IMR-90 (cell line): Measurements from ENCODE around the gene CPNE6. TPM values are rescaled to one million over a fixed set of nuclear protein-coding genes. Genes with fewer than 3 reads are reported as not detected.

ENCODE experiments used
- ATAC-seq: fragments of 200-7000 bp; cut with Tn5 transposase; 2 replicates; pipeline ENCODE4 v1.9.1; 2020; ENCODE audit warnings: low read depth, mild to moderate bottlenecking, moderate library complexity
- BruUV-seq: library from RNA; stranded (reverse); fragments of 400-500 nt; replicated peaks from 2 replicates; lab custom pipeline; 2021; lab: Mats Ljungman, UMichigan
- CTCF ChIA-PET: fragments of 300-600 bp; formaldehyde crosslinking; extraction: SDS; loops from one replicate; lab custom pipeline; 2021; ENCODE audit warnings: antibody characterized with exemption; lab: Yijun Ruan, JAX
- POLR2A ChIA-PET: fragments of 300-600 bp; sonication (Branson Sonifier 250); formaldehyde crosslinking; loops from one replicate; lab custom pipeline; 2022; ENCODE audit warnings: antibody characterized with exemption; ENCODE audit not compliant: unreplicated experiment; lab: Charles Lee
- DNase-seq: peaks from one replicate; pipeline ENCODE4 v3.0.0; 2013
- H2AFZ ChIP-seq: replicated peaks from 2 replicates; pipeline ENCODE3; 2013; ENCODE audit warnings: low read length, mild to moderate bottlenecking; ENCODE audit not compliant: poor library complexity
- H2AK5ac ChIP-seq: 2 replicates; pipeline ENCODE4 v1.6.1; 2013; ENCODE audit warnings: low read depth, low read length, inconsistent platforms
- H2AK9ac ChIP-seq: replicated peaks from 2 replicates; pipeline ENCODE3; 2013; ENCODE audit warnings: mild to moderate bottlenecking, low read depth, low read length, moderate library complexity; ENCODE audit not compliant: poor library complexity
- H2BK120ac ChIP-seq: 2 replicates; pipeline ENCODE4 v1.6.1; 2013; ENCODE audit warnings: low read depth, low read length, inconsistent platforms
- H2BK15ac ChIP-seq: 3 replicates; pipeline ENCODE4 v1.6.1; 2013; ENCODE audit warnings: low read depth, low read length, inconsistent platforms
- H2BK20ac ChIP-seq: 2 replicates; pipeline ENCODE4 v1.6.1; 2013; ENCODE audit warnings: low read depth, mild to moderate bottlenecking, inconsistent platforms, low read length, moderate library complexity
- H2BK5ac ChIP-seq: 2 replicates; pipeline ENCODE4 v1.6.1; 2013; ENCODE audit warnings: mild to moderate bottlenecking, low read depth, low read length, inconsistent platforms; ENCODE audit not compliant: poor library complexity, severe bottlenecking
- H3K14ac ChIP-seq: replicated peaks from 2 replicates; pipeline ENCODE4 v1.6.1; 2013; ENCODE audit warnings: low read depth, low read length, inconsistent platforms
- H3K18ac ChIP-seq: 2 replicates; pipeline ENCODE4 v1.6.1; 2013; ENCODE audit warnings: low read depth, low read length, control low read depth
- H3K23ac ChIP-seq: 2 replicates; pipeline ENCODE4 v1.6.1; 2013; ENCODE audit warnings: low read depth, low read length, inconsistent platforms
- H3K27ac ChIP-seq: 2 replicates; pipeline ENCODE4 v1.5.1; 2013; ENCODE audit warnings: mild to moderate bottlenecking, control low read depth, low read length; ENCODE audit not compliant: insufficient read depth
- H3K27me3 ChIP-seq: 2 replicates; pipeline ENCODE4 v1.6.1; 2013; ENCODE audit warnings: low read length; ENCODE audit not compliant: control insufficient read depth, insufficient read depth
- H3K36me3 ChIP-seq: 2 replicates; pipeline ENCODE4 v1.6.1; 2013; ENCODE audit warnings: low read length, mixed read lengths; ENCODE audit not compliant: control insufficient read depth, insufficient read depth
- H3K4ac ChIP-seq: 2 replicates; pipeline ENCODE4 v1.6.1; 2013; ENCODE audit warnings: low read depth, low read length, inconsistent platforms
- H3K4me1 ChIP-seq: 2 replicates; pipeline ENCODE4 v1.6.1; 2013; ENCODE audit warnings: low read length, mixed read lengths; ENCODE audit not compliant: control insufficient read depth, insufficient read depth
- H3K4me2 ChIP-seq: 2 replicates; pipeline ENCODE4 v1.6.1; 2013; ENCODE audit warnings: low read depth, mild to moderate bottlenecking, control low read depth, low read length, moderate library complexity
- H3K4me3 ChIP-seq: 2 replicates; pipeline ENCODE4 v1.5.1; 2013; ENCODE audit warnings: low read depth, mild to moderate bottlenecking, control low read depth, low read length, moderate library complexity; ENCODE audit not compliant: insufficient read depth
- H3K56ac ChIP-seq: 2 replicates; pipeline ENCODE4 v1.6.1; 2013; ENCODE audit warnings: low read length, inconsistent platforms; ENCODE audit not compliant: insufficient read depth; ENCODE audit errors: extremely low read depth
- H3K79me1 ChIP-seq, 2 experiments: 2 replicates each; pipeline ENCODE4 v1.6.1; 2013; ENCODE audit warnings: low read length in 2 of 2, inconsistent platforms in 1 of 2, low read depth in 1 of 2
- H3K9ac ChIP-seq: 2 replicates; pipeline ENCODE4 v1.6.1; 2013; ENCODE audit warnings: low read depth, low read length, control low read depth
- H3K9me1 ChIP-seq: 2 replicates; pipeline ENCODE4 v1.6.1; 2013; ENCODE audit warnings: low read length, inconsistent platforms; ENCODE audit not compliant: insufficient read depth
- H3K9me3 ChIP-seq: 2 replicates; pipeline ENCODE4 v1.6.1; 2013; ENCODE audit warnings: low read length; ENCODE audit not compliant: control insufficient read depth, insufficient read depth
- H4K20me1 ChIP-seq: 2 replicates; pipeline ENCODE4 v1.6.1; 2013; ENCODE audit warnings: low read length, inconsistent platforms; ENCODE audit not compliant: insufficient read depth
- H4K5ac ChIP-seq: 2 replicates; pipeline ENCODE4 v1.6.1; 2013; ENCODE audit warnings: mild to moderate bottlenecking, low read depth, low read length, control low read depth
- H4K8ac ChIP-seq, 2 experiments: 2 replicates each; pipeline ENCODE4 v1.6.1; 2013; ENCODE audit warnings: low read depth in 2 of 2, low read length in 2 of 2, control low read depth in 1 of 2, inconsistent platforms in 1 of 2
- H4K91ac ChIP-seq: 2 replicates; pipeline ENCODE4 v1.6.1; 2013; ENCODE audit warnings: low read depth, low read length, inconsistent platforms; ENCODE audit not compliant: insufficient read depth
- BHLHE40 ChIP-seq: fragments of 150-350 bp; IDR thresholded peaks from 2 replicates; pipeline ENCODE4 v1.6.1; 2016; ENCODE audit warnings: mild to moderate bottlenecking, low read depth, low read length
- CEBPB ChIP-seq: IDR thresholded peaks from 2 replicates; pipeline ENCODE4 v1.6.1; 2012; ENCODE audit warnings: low read depth, low read length, improper control_type of control experiment
- CHD1 ChIP-seq: IDR thresholded peaks from 2 replicates; pipeline ENCODE4 v1.6.1; 2012; ENCODE audit warnings: low read depth, low read length, improper control_type of control experiment
- FOS ChIP-seq: fragments of 150-350 bp; IDR thresholded peaks from 2 replicates; pipeline ENCODE4 v1.6.1; 2016; ENCODE audit warnings: low read depth, low read length
- MAFK ChIP-seq: IDR thresholded peaks from 2 replicates; pipeline ENCODE4 v1.6.1; 2012; ENCODE audit warnings: low read depth, low read length, improper control_type of control experiment
- MAZ ChIP-seq: IDR thresholded peaks from 2 replicates; pipeline ENCODE4 v1.6.1; 2012; ENCODE audit warnings: low read depth, mild to moderate bottlenecking, low read length, improper control_type of control experiment, moderate library complexity, borderline replicate concordance
- MXI1 ChIP-seq: IDR thresholded peaks from 2 replicates; pipeline ENCODE4 v1.6.1; 2012; ENCODE audit warnings: low read depth, mild to moderate bottlenecking, low read length, moderate library complexity, borderline replicate concordance
- NFE2L2 ChIP-seq: fragments of 150-350 bp; IDR thresholded peaks from 2 replicates; pipeline ENCODE4 v1.6.1; 2016; ENCODE audit warnings: low read depth, mild to moderate bottlenecking, low read length
- POLR2A ChIP-seq: IDR thresholded peaks from 2 replicates; pipeline ENCODE4 v1.6.1; 2012; ENCODE audit warnings: mild to moderate bottlenecking, low read depth, low read length
- RAD21 ChIP-seq: IDR thresholded peaks from 2 replicates; pipeline ENCODE4 v1.6.1; 2012; ENCODE audit warnings: low read length, improper control_type of control experiment
- RCOR1 ChIP-seq: IDR thresholded peaks from 2 replicates; pipeline ENCODE4 v1.6.1; 2012; ENCODE audit warnings: mild to moderate bottlenecking, low read length, improper control_type of control experiment; ENCODE audit not compliant: insufficient replicate concordance
- RFX5 ChIP-seq: IDR thresholded peaks from 2 replicates; pipeline ENCODE4 v1.8.0; 2012; ENCODE audit warnings: low read depth, mild to moderate bottlenecking, low read length, moderate library complexity
- SMC3 ChIP-seq: fragments of 150-350 bp; IDR thresholded peaks from 2 replicates; pipeline ENCODE4 v1.6.1; 2016; ENCODE audit warnings: low read depth, mild to moderate bottlenecking, antibody characterized with exemption, low read length, moderate library complexity
- USF2 ChIP-seq: fragments of 150-350 bp; IDR thresholded peaks from 2 replicates; pipeline ENCODE4 v1.6.1; 2017; ENCODE audit warnings: mild to moderate bottlenecking, antibody characterized with exemption, low read length, low read depth
- WGBS, 2 experiments: methylation state at CpG; one replicate each; pipeline versions ENCODE4 v1.1.5 to v1.1.7; 2013; ENCODE audit warnings: missing lambda C conversion rate in 2 of 2; ENCODE audit not compliant: insufficient read length in 1 of 2; ENCODE audit errors: extremely low coverage in 2 of 2; 5-methylcytosine and 5-hydroxymethylcytosine counted together
- dilution Hi-C: fragments of 300-500 bp; cut with HindIII; formaldehyde crosslinking; loops from one replicate; pipeline ENCODE4 v1.14.3; 2018; ENCODE audit warnings: low sequenced_read_pairs; ENCODE audit not compliant: unreplicated experiment
- in situ Hi-C: fragments of 300-500 bp; cut with MboI; formaldehyde crosslinking; loops from 3 replicates; pipeline ENCODE4 v1.14.3; 2019; ENCODE audit warnings: low sequenced_read_pairs, inconsistent platforms, mixed read lengths
- intact Hi-C: fragments of 100-400 bp; cut with micrococcal nuclease; formaldehyde crosslinking; loops from 2 replicates; pipeline ENCODE4 v1.10.0; 2022
- polyA plus RNA-seq, 3 experiments: library from polyadenylated mRNA; depleted of rRNA; stranded (reverse); fragments of >200 nt; gene quantifications; 2 replicates each; pipeline ENCODE4 v1.2.3, GENCODE V29; 2012; ENCODE audit warnings: low replicate concordance in 1 of 3
- total RNA-seq: library from RNA; depleted of rRNA; stranded (reverse); fragments of >200 nt; gene quantifications from 2 replicates; pipeline ENCODE4 v1.2.3, GENCODE V29; 2012
- TF ChIP-seq, protein P1 (sequence below): fragments of 150-350 bp; IDR thresholded peaks from 2 replicates; pipeline ENCODE4 v1.6.1; 2016; ENCODE audit warnings: low read depth, mild to moderate bottlenecking, low read length, moderate library complexity, borderline replicate concordance
- TF ChIP-seq, protein P2 (sequence below): conservative IDR thresholded peaks from 2 replicates; pipeline ENCODE4 v1.5.1; 2012; ENCODE audit warnings: mild to moderate bottlenecking, low read depth, low read length, improper control_type of control experiment

The CPNE6 gene
- total and polyA plus RNA-seq, 2 of the 4 experiments (the other 2 are of a cell fraction) = not detected

GRCh38 chr14:24078146-24078545 lies 6.8 kb downstream of the CPNE6 start:
- no peak for ATAC-seq
- CTCF ChIA-PET = no interaction called here
- H3K4me2 ChIP-seq = no peak overlapping the region
- H3K14ac ChIP-seq = no peak overlapping the region
- no peaks in the 10 kb centered on the region; the same call in 1 of the 2 replicates for H4K20me1 ChIP-seq
- no peak overlapping the region for H3K4ac ChIP-seq
- H3K79me1 ChIP-seq = no peaks in the 10 kb centered on the region
- H2BK5ac ChIP-seq = no peak overlapping the region
- no peaks in the 10 kb centered on the region for H3K36me3 ChIP-seq
- no peak overlapping the region for H3K18ac ChIP-seq
- no TSS peak for BruUV-seq
- no peak overlapping the region for H3K4me3 ChIP-seq
- H3K9me3 ChIP-seq = no peaks in the 10 kb centered on the region
- H2AK9ac ChIP-seq = no peak overlapping the region
- no CpG with 5 or more reads among the region's 3 CpGs for WGBS, 2 experiments
- peaks cover 90% of the 10 kb centered on the region for H3K27me3 ChIP-seq
- no peak overlapping the region for H3K23ac ChIP-seq
- H3K9ac ChIP-seq = no peak overlapping the region
- H2AK5ac ChIP-seq = no peak overlapping the region
- no peak overlapping the region for H3K27ac ChIP-seq
- dilution Hi-C loops (no loop called here), in situ Hi-C loops (no loop called here), intact Hi-C loops (no loop called here)
- H3K9me1 ChIP-seq = no peaks in the 10 kb centered on the region
- no peak overlapping the region for H2BK20ac ChIP-seq
- H3K4me1 ChIP-seq = peaks cover 2% of the 10 kb centered on the region; the same call in 1 of the 2 replicates
- H2BK15ac ChIP-seq = no peak overlapping the region
- no peak overlapping the region for H2AFZ ChIP-seq
- no peak overlapping the region for H4K91ac ChIP-seq
- no peak overlapping the region for H4K5ac ChIP-seq
- TF ChIP-seq NFE2L2 (no peak), RFX5 (no peak), RAD21 (no peak), POLR2A (no peak), FOS (no peak), MAZ (no peak), RCOR1 (no peak), USF2 (no peak), SMC3 (no peak), MXI1 (no peak), CHD1 (no peak), CEBPB (no peak), BHLHE40 (no peak), MAFK (no peak)
- TF ChIP-seq, protein P1, sequence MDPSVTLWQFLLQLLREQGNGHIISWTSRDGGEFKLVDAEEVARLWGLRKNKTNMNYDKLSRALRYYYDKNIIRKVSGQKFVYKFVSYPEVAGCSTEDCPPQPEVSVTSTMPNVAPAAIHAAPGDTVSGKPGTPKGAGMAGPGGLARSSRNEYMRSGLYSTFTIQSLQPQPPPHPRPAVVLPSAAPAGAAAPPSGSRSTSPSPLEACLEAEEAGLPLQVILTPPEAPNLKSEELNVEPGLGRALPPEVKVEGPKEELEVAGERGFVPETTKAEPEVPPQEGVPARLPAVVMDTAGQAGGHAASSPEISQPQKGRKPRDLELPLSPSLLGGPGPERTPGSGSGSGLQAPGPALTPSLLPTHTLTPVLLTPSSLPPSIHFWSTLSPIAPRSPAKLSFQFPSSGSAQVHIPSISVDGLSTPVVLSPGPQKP = no peak
- TF ChIP-seq, protein P2, sequence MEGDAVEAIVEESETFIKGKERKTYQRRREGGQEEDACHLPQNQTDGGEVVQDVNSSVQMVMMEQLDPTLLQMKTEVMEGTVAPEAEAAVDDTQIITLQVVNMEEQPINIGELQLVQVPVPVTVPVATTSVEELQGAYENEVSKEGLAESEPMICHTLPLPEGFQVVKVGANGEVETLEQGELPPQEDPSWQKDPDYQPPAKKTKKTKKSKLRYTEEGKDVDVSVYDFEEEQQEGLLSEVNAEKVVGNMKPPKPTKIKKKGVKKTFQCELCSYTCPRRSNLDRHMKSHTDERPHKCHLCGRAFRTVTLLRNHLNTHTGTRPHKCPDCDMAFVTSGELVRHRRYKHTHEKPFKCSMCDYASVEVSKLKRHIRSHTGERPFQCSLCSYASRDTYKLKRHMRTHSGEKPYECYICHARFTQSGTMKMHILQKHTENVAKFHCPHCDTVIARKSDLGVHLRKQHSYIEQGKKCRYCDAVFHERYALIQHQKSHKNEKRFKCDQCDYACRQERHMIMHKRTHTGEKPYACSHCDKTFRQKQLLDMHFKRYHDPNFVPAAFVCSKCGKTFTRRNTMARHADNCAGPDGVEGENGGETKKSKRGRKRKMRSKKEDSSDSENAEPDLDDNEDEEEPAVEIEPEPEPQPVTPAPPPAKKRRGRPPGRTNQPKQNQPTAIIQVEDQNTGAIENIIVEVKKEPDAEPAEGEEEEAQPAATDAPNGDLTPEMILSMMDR = no peak
- DNase-seq = no peak
- H3K56ac ChIP-seq = no peak overlapping the region
- no peak overlapping the region for H4K8ac ChIP-seq
- no peak overlapping the region for H2BK120ac ChIP-seq
- POLR2A ChIA-PET = interaction anchor here (0.5 kb wide), 1 partner anchor 10 kb away, joined by 6 read pairs; no protein-coding TSS in a partner anchor
